ENCODE results near the gene PRICKLE4. TPM values are rescaled to one million over a fixed set of nuclear protein-coding genes. Genes with fewer than 3 reads are reported as not detected.
"Not testable (repeated sequence)": the region's sequence is repeated elsewhere in the genome, so short reads cannot be mapped to it uniquely, and the experiment has no call there.

PRICKLE4 gene
- total RNA-seq, 1 donor from 2014 or later, result 4.0 TPM

GRCh38 chr6:41786451-41787218 lies 6.1 kb downstream of the PRICKLE4 start:
- intact Hi-C loops (cut with DNase I), result loop anchor here (2.0 to 5.0 kb wide), 3 partner anchors 134 to 261 kb away; partner anchors contain the start of genes BYSL and MED20
- ATAC-seq (ENCODE audit: poor library complexity) (peak; percentile 92), DNase-seq (peak; percentile 94)

GRCh38 chr6:41787219-41787917 lies 6.8 kb downstream of the PRICKLE4 start, which contains the start of gene TOMM6:
Gene TOMM6, plus strand, starts transcription at chr6:41787694. Its CDS starts 4 bp downstream, at chr6:41787698.
- ATAC-seq (ENCODE audit: poor library complexity) (peak; percentile 88), DNase-seq (peak; percentile 98)
- intact Hi-C loops (cut with DNase I), result loop anchor here (2.0 to 5.0 kb wide), 3 partner anchors 133 to 260 kb away; partner anchors contain the start of genes BYSL and MED20

DNA sequence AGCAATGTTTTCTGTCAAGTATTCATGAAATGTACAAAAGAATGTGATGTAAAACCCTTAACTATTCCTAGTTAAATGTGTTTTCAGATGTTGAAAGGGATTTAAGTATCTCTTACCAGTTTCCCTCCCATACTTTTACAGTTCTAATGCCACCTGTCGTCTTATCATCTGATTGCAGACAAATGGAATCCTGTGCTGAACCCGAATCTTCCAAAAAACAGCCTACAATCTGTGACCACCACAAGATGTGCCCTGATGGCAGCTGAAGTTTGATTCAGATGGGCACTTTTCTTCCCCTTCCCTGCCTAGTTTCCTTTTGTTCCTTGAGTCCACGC lies 8.8 kb downstream of the PRICKLE4 start:
- intact Hi-C loops (cut with DNase I), result loop anchor here (5.0 kb wide), 2 partner anchors 148 to 258 kb away; no protein-coding TSS in a partner anchor
- no peak for ATAC-seq (ENCODE audit: poor library complexity)

DNA sequence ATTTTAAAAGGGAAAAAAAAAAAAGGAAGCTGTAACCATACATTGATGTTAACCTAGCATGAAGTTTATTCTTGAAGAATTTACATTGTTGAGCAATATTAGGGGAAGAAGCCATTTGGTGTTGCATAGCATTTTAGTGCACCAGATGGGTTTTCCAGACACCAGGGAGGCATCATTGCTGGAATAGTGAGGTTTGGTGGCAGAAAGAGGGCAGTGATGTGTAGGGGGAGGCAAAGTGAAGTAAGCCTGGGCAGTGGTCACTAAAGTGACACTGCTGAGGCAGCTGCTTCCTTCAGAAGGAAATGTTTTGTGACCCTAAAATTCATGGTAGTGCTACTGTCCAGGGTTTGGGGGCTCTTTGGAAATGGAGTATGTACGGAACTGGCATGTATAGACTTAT lies 9.5 kb downstream of the PRICKLE4 start:
- ATAC-seq (ENCODE audit: poor library complexity) (no peak), DNase-seq (no peak)
- intact Hi-C loops (cut with DNase I), result loop anchor here (10.0 kb wide), 1 partner anchor 105 kb away; the partner anchor contains the start of gene USP49

More for the DNA sequence above, 8.8 kb downstream of the PRICKLE4 start:
- DNase-seq, result no peak

DNA sequence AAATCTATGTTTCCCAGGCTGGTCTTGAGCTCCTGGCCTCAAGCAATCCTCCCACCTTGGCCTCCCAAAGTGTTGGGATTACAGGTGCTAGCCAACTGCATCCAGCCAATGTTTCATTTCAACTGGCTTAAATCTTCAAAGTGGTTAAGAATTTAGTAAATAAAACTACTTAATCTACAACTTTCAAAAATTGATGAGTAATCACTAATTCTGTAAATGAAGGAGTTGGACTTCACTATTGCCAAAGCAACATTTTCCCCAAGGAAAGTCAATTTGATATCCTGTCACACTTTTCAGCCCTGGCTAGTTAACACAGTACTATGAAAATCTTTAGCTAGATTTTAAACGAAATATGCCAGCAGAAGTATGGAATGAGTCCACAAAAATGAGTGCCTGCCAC lies 10.7 kb downstream of the PRICKLE4 start:
- ATAC-seq (ENCODE audit: poor library complexity) (no peak), DNase-seq (no peak)
- intact Hi-C loops (cut with DNase I), result loop anchor here (10.0 kb wide), 1 partner anchor 103 kb away; the partner anchor contains the start of gene USP49

DNA sequence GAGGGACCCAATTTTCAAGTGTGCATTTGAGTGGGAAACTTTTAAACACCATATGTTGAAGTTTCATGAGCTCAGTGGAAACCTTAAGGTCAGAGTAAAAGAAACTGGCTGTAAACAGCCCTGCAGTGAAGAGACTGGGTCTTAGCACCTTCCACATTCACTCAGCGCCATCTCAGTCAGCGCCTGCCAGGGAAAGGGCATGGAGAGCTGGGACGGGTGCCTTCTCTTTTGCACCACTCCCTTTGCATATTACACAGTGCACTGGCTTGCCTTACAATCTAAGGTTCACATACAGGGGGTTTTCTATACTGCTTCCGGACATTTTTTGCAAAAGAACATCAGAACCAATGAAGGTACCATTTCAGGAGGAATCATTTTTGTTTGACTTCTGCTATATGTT lies 11.4 kb downstream of the PRICKLE4 start:
- ATAC-seq (ENCODE audit: poor library complexity) (no peak), DNase-seq (peak; percentile 42)
- intact Hi-C loops (cut with DNase I), result loop anchor here (10.0 kb wide), 1 partner anchor 103 kb away; the partner anchor contains the start of gene USP49

- ATAC-seq (ENCODE audit: poor library complexity) (no peak), DNase-seq (no peak)
Observed at GRCh38 chr6:41796474-41796873, 15.9 kb downstream of the PRICKLE4 start.

DNA sequence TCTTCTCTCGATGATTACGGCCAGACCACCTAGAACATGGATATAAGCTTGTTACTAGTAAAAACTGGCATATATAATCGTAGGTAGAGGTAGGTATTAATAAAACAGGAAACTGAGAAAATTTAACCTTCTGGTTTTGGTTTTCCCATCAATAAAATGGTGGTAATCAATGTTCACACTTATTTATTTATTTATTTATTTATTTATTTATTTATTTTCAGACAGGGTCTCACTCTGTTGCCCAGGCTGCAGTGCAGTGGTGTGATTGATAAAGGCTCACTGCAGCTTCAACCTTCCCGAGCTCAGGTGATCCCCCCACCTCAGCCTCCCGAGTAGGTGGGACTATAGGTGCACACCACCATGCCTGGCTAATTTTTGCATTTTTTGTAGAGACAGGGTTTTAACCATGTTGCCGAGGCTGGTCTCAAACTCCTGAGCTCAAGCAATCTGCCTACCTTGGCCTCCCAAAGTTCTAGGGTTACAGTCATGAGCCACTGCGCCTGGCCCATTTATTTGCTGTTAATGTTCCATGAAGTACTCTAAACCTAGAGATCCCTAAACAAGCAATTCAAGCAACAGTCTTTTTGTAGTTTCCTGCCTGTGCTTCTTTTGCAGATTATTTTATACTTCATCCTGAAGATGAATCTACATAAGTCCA lies 18.4 kb downstream of the PRICKLE4 start:
- ATAC-seq (ENCODE audit: poor library complexity) (no peak), DNase-seq (no peak)
- intact Hi-C loops (cut with DNase I), result loop anchor here (10.0 kb wide), 1 partner anchor 96 kb away; the partner anchor contains the start of gene USP49

More at GRCh38 chr6:41796474-41796873, 15.9 kb downstream of the PRICKLE4 start:
- intact Hi-C loops (cut with DNase I), result loop anchor here (10.0 kb wide), 1 partner anchor 98 kb away; the partner anchor contains the start of gene USP49

- intact Hi-C loops (cut with DNase I), result loop anchor here (10.0 kb wide), 1 partner anchor 95 kb away; the partner anchor contains the start of gene USP49
Observed at GRCh38 chr6:41799559-41799911, 19.0 kb downstream of the PRICKLE4 start.

DNA sequence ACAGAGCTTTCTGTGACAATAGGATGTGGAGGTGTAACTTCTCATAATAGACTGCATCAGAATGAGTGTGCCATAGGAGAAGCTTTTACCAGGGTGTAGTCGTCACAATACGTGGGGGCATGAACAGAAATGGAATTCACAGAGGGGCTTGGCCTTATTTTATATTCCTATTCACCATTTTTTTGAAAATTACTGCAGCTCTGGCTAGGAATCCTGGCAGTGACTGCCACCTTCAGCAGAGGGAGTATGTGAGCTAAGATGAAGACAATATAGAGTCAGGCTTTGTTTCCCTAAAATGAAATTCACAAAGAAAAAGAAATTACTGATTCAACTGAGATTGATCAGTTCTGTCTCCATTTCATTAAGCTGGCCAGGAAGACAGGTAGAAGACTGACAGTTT lies 20.8 kb downstream of the PRICKLE4 start:
- ATAC-seq (ENCODE audit: poor library complexity) (no peak), DNase-seq (no peak)
- intact Hi-C loops (cut with DNase I), result no loop called here

More at GRCh38 chr6:41799559-41799911, 19.0 kb downstream of the PRICKLE4 start:
- DNase-seq (no peak), ATAC-seq (ENCODE audit: poor library complexity) (no peak)

GRCh38 chr6:41805830-41806774 lies 25.5 kb downstream of the PRICKLE4 start:
- intact Hi-C loops (cut with DNase I), result no loop called here
- no peak for ATAC-seq (ENCODE audit: poor library complexity)
- no peak for DNase-seq

DNA sequence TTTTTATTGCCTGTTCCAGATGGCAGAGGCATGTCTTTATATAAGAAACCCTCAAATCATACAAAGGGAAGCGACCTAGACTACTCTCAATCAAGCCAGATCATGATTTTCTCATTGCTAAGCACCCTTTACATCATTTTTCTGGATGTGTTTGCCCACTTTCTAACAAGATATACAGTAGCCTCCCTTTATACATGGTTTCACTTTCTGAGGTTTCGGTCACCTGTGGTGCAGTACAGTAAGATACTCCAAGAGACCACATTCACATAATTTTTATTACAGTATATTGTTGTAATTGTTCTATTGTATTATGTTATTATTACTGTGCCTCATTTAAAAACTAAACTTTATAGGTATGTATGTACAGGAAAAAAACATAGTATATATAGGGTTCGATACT lies 30.5 kb downstream of the PRICKLE4 start:
- intact Hi-C loops (cut with DNase I), result no loop called here
- ATAC-seq (ENCODE audit: poor library complexity) (no peak), DNase-seq (no peak)

DNA sequence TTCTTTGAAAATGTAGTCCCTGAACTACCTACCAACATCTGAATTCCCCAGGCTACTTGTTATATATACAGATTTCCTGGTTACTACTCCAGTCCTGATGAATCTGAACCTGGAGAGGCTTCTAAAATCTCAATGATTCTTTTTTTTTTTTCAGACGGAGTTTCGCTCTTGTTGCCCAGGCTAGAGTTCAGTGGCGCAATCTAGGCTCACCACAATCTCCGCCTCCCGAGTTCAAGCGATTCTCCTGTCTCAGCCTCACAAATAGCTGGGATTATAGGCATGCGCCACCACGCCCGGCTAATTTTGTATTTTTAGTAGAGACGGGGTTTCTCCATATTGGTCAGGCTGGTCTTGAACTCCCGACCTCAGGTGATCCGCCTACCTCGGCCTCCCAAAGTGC lies 31.4 kb downstream of the PRICKLE4 start:
- intact Hi-C loops (cut with DNase I); DNase-seq; ATAC-seq (ENCODE audit: poor library complexity): not testable (repeated sequence)

GRCh38 chr6:41813469-41813868 lies 32.9 kb downstream of the PRICKLE4 start:
- intact Hi-C loops (cut with DNase I), result no loop called here
- DNase-seq (no peak), ATAC-seq (ENCODE audit: poor library complexity) (no peak)

GRCh38 chr6:41813956-41814355 lies 33.4 kb downstream of the PRICKLE4 start:
- intact Hi-C loops (cut with DNase I), result no loop called here
- DNase-seq (no peak), ATAC-seq (ENCODE audit: poor library complexity) (peak; percentile 61)

DNA sequence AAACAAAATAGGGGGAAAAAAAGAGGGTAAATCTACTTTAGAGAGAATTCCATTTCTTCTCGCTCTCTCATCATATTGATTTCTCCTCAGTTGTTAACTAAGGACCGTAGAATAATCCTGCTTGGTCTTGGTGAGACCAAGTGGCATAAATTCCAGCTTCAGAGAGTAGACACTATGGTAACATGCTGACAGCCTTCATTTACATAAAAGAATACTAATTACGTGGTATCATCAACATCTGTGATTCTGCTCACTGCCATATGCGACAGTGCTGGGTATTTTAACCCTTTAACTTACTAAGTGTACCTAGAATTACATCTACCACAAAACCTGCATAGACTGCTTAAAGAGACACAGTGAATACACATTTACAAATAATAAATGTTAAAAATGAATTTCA lies 34.0 kb downstream of the PRICKLE4 start:
- intact Hi-C loops (cut with DNase I), result no loop called here

DNA sequence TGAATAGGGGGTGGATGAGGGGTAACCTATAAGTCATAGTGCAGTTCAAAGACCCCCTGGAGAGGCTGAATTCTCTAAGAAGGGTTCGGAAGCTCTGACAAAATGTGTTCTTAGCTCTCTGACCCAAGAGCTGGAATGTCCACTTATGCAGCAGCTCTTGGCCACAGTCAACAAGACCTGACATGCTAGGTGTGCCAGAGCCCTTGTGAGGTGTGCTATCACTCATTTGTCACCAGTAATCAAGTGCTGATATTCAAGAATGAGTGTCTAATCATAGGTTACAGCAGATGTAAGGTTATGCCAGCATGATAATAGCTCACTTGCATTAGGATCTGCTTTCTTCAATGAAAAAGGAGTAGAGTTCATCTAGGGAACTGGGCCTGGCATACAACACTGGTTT lies 35.0 kb downstream of the PRICKLE4 start:
- intact Hi-C loops (cut with DNase I), result no loop called here
- ATAC-seq (ENCODE audit: poor library complexity), result peak; percentile 82
- no peak for DNase-seq

More for the DNA sequence above, 34.0 kb downstream of the PRICKLE4 start:
- DNase-seq (no peak), ATAC-seq (ENCODE audit: poor library complexity) (peak; percentile 26)
